ENCODE measurements around the gene ZSCAN22.

Gene ZSCAN22

DNA sequence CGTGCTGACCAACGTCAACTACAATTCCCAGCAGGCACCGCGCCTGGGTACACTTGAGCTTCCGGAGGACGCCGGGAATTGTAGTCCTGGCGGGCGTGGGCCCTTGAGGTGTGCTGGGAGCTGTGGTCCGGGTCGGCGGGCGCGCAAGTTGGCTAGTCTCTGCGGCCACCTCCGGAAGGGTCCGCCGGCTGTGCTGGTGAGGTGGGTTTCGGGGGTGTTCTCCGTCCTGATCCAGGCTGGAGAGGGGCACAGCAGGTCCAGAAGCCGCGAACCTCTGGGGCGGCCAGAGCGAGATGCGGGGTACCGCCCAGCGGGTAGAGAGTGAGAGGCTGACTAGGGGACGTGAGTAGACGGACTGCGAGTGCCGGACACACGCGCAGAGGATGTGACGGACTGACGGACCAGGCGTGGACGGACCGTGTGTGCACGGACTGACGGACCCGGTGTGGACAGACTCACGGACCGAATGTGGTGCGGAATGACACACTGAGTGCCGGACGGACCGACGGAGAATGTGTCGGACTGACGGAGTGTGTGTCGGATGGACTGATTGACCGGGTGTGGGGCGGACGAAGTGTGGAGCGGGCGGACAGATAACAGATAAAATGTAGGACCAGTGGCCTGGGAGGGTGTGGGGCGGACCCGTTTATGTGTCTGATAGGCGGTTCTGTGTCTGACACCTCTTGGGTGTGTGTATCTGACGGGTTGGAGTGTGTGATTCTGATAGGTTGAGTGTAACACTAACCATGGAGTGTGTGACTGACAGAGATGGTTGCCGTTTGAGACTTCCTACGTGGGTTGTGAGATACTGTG, at the start of gene ZSCAN22:
Gene ZSCAN22, plus strand, starts transcription at position 81 of the 813 bp plus-strand sequence. CDS start 7,809 bp downstream, outside the sequence.
- Histone ChIP-seq H3K27ac (ENCODE audit: low read length) (no peak within 1 kb of the TSS), H3K4me3 (ENCODE audit: low read length) (peak within 1 kb of the TSS; percentile 84; the same call in 1 of the 2 replicates), H3K36me3 (ENCODE audit: control insufficient read depth, insufficient read depth, low read length) (no peaks in the 10 kb centered on the region), H3K27me3 (ENCODE audit: control insufficient read depth, insufficient read depth, low read length) (no peaks in the 10 kb centered on the region), H3K4me1 (ENCODE audit: control insufficient read depth, insufficient read depth, low read length) (no peaks in the 10 kb centered on the region), H3K9me3 (ENCODE audit: control insufficient read depth, insufficient read depth, low read length) (no peaks in the 10 kb centered on the region)
- DNase-seq (ENCODE audit: low read depth, low spot score), result peak; percentile 95
- no CpG with 5 or more reads among the region's 62 CpGs for WGBS (ENCODE audit: insufficient coverage, insufficient read length)

DNA sequence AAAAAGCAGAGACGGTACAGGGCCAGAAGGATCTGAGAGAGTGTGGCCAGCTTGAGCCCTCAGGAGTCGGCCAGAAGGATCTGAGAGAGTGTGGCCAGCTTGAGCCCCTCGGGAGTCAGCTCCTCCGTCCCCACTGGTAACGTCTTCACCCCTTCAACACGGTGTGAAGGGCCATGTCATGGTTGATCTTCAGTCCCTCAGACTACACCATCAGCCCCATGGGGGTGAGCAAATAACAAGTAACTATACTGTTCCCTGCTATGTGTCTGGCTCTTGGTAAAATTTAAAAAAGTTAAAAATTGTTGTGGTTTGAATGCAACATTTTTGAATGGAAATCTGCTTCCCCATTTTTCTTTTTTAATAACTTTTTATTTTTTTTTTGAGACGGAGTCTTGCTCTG, 49.6 kb upstream of the ZSCAN22 start:
- no peak for DNase-seq (ENCODE audit: low read depth, low spot score)
- H3K27me3 ChIP-seq (ENCODE audit: control insufficient read depth, insufficient read depth, low read length), result no peaks in the 10 kb centered on the region
- H3K4me3 ChIP-seq (ENCODE audit: low read length), result no peak overlapping the region
- no peak overlapping the region for H3K27ac ChIP-seq (ENCODE audit: low read length)
- WGBS (ENCODE audit: insufficient coverage, insufficient read length), result no CpG with 5 or more reads among the region's 7 CpGs
- H3K9me3 ChIP-seq (ENCODE audit: control insufficient read depth, insufficient read depth, low read length), result no peaks in the 10 kb centered on the region
- H3K36me3 ChIP-seq (ENCODE audit: control insufficient read depth, insufficient read depth, low read length), result no peaks in the 10 kb centered on the region
- peaks cover 4% of the 10 kb centered on the region for H3K4me1 ChIP-seq (ENCODE audit: control insufficient read depth, insufficient read depth, low read length)

DNA sequence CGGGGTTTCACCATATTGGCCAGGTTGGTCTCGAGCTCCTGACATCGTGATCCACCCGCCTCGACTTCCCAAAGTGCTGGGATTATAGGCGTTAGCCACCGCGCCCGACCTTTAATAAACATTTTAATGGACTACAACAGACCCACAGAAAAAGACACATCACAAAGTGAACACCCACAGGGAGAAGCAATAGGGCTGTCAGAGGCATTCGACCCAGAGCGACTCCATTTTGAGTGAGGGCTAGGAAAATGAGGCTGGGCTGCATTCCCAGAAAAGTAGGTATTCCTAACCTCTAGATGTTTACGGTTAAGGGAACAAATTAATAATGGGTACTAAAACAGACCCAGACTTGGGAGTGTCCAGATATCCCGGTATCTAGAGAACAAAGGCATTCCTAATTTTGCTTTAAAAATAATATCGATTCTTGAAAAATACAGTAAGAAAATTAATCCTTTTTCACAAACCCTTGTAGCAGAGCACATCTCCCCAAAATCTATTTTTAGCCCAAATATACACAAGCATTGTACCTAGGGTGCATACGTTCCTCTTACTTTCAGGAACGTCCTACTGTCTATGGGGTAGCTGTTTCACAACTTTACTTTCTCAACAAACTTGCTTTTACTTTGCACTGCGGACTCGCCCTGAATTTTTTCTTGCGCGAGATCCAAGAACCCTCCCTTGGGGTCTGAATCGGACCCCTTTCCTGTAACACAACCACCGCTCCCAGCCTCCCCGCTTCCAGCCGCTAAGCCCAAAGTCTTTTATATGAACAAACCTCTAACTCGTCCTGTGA, 48.9 kb upstream of the ZSCAN22 start:
- Histone ChIP-seq H3K4me3 (ENCODE audit: low read length) (peak overlapping the region; percentile 83), H3K4me1 (ENCODE audit: control insufficient read depth, insufficient read depth, low read length) (peaks cover 4% of the 10 kb centered on the region), H3K27me3 (ENCODE audit: control insufficient read depth, insufficient read depth, low read length) (no peaks in the 10 kb centered on the region), H3K27ac (ENCODE audit: low read length) (no peak overlapping the region), H3K9me3 (ENCODE audit: control insufficient read depth, insufficient read depth, low read length) (no peaks in the 10 kb centered on the region), H3K36me3 (ENCODE audit: control insufficient read depth, insufficient read depth, low read length) (no peaks in the 10 kb centered on the region)
- no CpG with 5 or more reads among the region's 25 CpGs for WGBS (ENCODE audit: insufficient coverage, insufficient read length)
- DNase-seq (ENCODE audit: low read depth, low spot score), result no peak

GRCh38 chr19:58278541-58279041, 48.2 kb upstream of the ZSCAN22 start, which contains the start of gene ZNF8:
ZNF8 (plus strand) TSS chr19:58278955; CDS start chr19:58279082, 127 bp downstream.
- no peaks in the 10 kb centered on the region for H3K9me3 ChIP-seq (ENCODE audit: control insufficient read depth, insufficient read depth, low read length)

DNA sequence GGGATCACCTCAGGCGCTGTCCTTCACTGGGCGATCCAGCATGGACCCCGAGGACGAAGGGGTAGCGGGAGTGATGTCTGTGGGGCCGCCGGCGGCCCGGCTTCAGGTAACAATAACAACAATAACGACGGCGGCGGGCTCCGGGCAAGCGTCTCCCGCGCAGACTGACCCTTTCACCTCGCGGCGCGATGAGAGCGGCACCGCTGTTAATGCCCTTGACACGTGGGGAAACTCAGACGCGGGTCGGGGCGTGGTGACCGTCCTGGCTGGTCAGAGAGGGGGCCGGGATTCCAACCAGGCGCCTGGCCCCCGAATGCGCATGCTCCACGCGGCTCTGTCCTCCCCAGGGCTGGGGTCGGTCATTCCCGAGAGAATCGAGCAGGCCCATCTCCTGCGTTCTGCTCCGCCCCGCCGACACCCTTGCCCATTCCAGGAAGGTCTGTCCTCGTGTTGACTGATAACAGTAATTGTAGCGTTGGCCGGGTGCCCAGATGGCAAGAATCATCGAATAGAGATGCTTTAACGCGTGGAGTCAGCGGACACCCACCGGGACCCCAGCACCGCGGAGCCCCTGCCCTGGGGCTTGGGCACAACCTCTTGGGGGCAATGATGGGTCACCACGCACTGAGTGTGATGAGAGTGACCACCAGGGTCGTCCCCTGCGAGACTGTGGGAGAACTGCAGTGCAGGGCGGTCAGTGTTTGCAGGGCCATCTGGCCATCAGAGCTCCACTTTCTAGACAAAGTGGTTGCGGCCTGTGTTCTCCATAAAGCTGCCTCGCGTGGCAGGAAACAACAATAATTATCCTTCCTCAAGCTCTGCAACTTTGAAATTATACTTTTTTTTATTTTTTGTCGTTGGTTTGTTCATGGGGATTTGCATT, 47.5 kb upstream of the ZSCAN22 start:
- H3K27ac ChIP-seq (ENCODE audit: low read length), result no peak overlapping the region

More at GRCh38 chr19:58278541-58279041, 48.2 kb upstream of the ZSCAN22 start, which contains the start of gene ZNF8:
- H3K27ac ChIP-seq (ENCODE audit: low read length), result no peak within 1 kb of the TSS
- H3K4me1 ChIP-seq (ENCODE audit: control insufficient read depth, insufficient read depth, low read length), result peaks cover 4% of the 10 kb centered on the region
- H3K36me3 ChIP-seq (ENCODE audit: control insufficient read depth, insufficient read depth, low read length), result no peaks in the 10 kb centered on the region
- no CpG with 5 or more reads among the region's 42 CpGs for WGBS (ENCODE audit: insufficient coverage, insufficient read length)
- no peaks in the 10 kb centered on the region for H3K27me3 ChIP-seq (ENCODE audit: control insufficient read depth, insufficient read depth, low read length)
- peak; percentile 95 for DNase-seq (ENCODE audit: low read depth, low spot score)
- H3K4me3 ChIP-seq (ENCODE audit: low read length), result peak within 1 kb of the TSS; percentile 86

DNA sequence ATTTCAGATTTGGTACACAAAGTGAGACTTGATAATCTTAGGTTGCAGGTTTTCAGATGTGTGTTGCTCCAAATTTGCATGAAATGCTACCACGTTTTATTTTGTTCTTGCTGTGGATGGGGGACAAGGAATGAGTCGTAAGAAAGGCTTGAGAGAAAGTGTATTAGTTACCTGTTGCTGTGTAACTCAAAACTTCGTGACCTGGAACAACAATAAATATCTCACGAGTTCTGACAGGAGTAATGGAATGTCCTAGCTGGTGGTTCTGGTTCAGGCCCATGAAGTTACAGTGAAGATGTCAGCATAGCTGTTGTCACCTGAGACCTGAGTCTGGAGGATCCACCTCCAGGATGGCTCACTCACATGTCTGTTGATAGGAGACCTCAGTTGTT, 46.9 kb upstream of the ZSCAN22 start:
- no CpG with 5 or more reads among the region's 4 CpGs for WGBS (ENCODE audit: insufficient coverage, insufficient read length)
- peaks cover 4% of the 10 kb centered on the region for H3K4me1 ChIP-seq (ENCODE audit: control insufficient read depth, insufficient read depth, low read length)
- H3K4me3 ChIP-seq (ENCODE audit: low read length), result peak overlapping the region; percentile 86; the same call in 1 of the 2 replicates
- H3K36me3 ChIP-seq (ENCODE audit: control insufficient read depth, insufficient read depth, low read length), result no peaks in the 10 kb centered on the region
- no peak overlapping the region for H3K27ac ChIP-seq (ENCODE audit: low read length)
- H3K27me3 ChIP-seq (ENCODE audit: control insufficient read depth, insufficient read depth, low read length), result no peaks in the 10 kb centered on the region
- H3K9me3 ChIP-seq (ENCODE audit: control insufficient read depth, insufficient read depth, low read length), result no peaks in the 10 kb centered on the region
- no peak for DNase-seq (ENCODE audit: low read depth, low spot score)

More for the DNA sequence above, 47.5 kb upstream of the ZSCAN22 start:
- Histone ChIP-seq H3K9me3 (ENCODE audit: control insufficient read depth, insufficient read depth, low read length) (no peaks in the 10 kb centered on the region), H3K36me3 (ENCODE audit: control insufficient read depth, insufficient read depth, low read length) (no peaks in the 10 kb centered on the region), H3K4me3 (ENCODE audit: low read length) (peak overlapping the region; percentile 86), H3K4me1 (ENCODE audit: control insufficient read depth, insufficient read depth, low read length) (peaks cover 4% of the 10 kb centered on the region), H3K27me3 (ENCODE audit: control insufficient read depth, insufficient read depth, low read length) (no peaks in the 10 kb centered on the region)
- peak; percentile 29 for DNase-seq (ENCODE audit: low read depth, low spot score)
- WGBS (ENCODE audit: insufficient coverage, insufficient read length), result no CpG with 5 or more reads among the region's 60 CpGs

- Histone ChIP-seq H3K36me3 (ENCODE audit: control insufficient read depth, insufficient read depth, low read length) (peaks cover 24% of the 10 kb centered on the region), H3K27me3 (ENCODE audit: control insufficient read depth, insufficient read depth, low read length) (no peaks in the 10 kb centered on the region), H3K4me1 (ENCODE audit: control insufficient read depth, insufficient read depth, low read length) (peaks cover 4% of the 10 kb centered on the region), H3K4me3 (ENCODE audit: low read length) (no peak overlapping the region), H3K9me3 (ENCODE audit: control insufficient read depth, insufficient read depth, low read length) (no peaks in the 10 kb centered on the region), H3K27ac (ENCODE audit: low read length) (no peak overlapping the region)
- no CpG with 5 or more reads among the region's 7 CpGs for WGBS (ENCODE audit: insufficient coverage, insufficient read length)
- DNase-seq (ENCODE audit: low read depth, low spot score), result no peak
These were observed 42.6 kb upstream of the ZSCAN22 start for GRCh38 chr19:58284199-58284598.

DNA sequence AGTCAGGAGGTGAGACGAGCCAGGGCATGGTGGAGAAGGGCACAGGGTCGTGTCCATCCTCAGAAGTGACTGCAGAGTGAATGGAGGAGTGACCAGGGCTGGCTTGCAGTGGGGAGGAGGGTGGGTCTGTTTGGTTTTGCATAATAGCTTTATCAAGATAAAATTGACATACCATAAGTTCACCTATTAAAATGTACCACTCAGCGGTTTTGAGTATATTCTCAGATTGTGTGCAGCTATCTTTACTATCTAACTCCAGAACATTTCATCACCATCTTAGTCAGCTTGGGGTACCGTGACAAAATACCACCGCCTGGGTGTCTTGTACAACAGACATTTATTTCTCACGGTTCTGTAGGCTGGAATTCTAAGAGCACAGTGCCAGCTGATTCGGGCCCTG, 34.9 kb upstream of the ZSCAN22 start:
- H3K36me3 ChIP-seq (ENCODE audit: control insufficient read depth, insufficient read depth, low read length), result peaks cover 48% of the 10 kb centered on the region
- DNase-seq (ENCODE audit: low read depth, low spot score), result no peak
- no peaks in the 10 kb centered on the region for H3K4me1 ChIP-seq (ENCODE audit: control insufficient read depth, insufficient read depth, low read length)
- no peak overlapping the region for H3K4me3 ChIP-seq (ENCODE audit: low read length)
- H3K9me3 ChIP-seq (ENCODE audit: control insufficient read depth, insufficient read depth, low read length), result no peaks in the 10 kb centered on the region
- no peaks in the 10 kb centered on the region for H3K27me3 ChIP-seq (ENCODE audit: control insufficient read depth, insufficient read depth, low read length)
- H3K27ac ChIP-seq (ENCODE audit: low read length), result no peak overlapping the region
- WGBS (ENCODE audit: insufficient coverage, insufficient read length), result no CpG with 5 or more reads among the region's 7 CpGs

DNA sequence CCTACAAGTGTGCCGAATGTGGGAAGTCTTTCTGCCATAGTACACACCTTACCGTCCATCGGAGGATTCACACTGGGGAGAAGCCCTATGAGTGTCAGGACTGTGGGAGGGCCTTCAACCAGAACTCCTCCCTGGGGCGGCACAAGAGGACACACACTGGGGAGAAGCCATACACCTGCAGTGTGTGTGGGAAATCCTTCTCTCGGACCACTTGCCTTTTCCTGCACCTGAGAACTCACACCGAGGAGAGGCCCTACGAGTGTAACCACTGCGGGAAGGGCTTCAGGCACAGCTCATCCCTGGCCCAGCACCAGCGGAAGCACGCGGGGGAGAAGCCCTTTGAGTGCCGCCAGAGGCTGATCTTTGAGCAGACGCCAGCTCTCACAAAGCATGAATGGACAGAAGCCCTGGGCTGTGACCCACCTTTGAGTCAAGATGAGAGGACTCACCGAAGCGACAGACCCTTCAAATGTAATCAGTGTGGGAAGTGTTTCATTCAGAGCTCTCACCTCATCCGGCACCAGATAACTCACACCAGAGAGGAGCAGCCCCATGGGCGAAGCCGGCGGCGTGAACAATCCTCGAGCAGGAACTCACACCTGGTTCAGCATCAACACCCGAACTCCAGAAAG, 31.9 kb upstream of the ZSCAN22 start:
- Histone ChIP-seq H3K27me3 (ENCODE audit: control insufficient read depth, insufficient read depth, low read length) (no peaks in the 10 kb centered on the region), H3K36me3 (ENCODE audit: control insufficient read depth, insufficient read depth, low read length) (peaks cover 37% of the 10 kb centered on the region), H3K4me1 (ENCODE audit: control insufficient read depth, insufficient read depth, low read length) (no peaks in the 10 kb centered on the region), H3K9me3 (ENCODE audit: control insufficient read depth, insufficient read depth, low read length) (no peaks in the 10 kb centered on the region), H3K4me3 (ENCODE audit: low read length) (no peak overlapping the region), H3K27ac (ENCODE audit: low read length) (no peak overlapping the region)
- no peak for DNase-seq (ENCODE audit: low read depth, low spot score)
- WGBS (ENCODE audit: insufficient coverage, insufficient read length), result no CpG with 5 or more reads among the region's 22 CpGs
